GM13977 (cell line): ENCODE data around the gene DCAF7.

Experiments used
- DNase-seq: peaks from one replicate; pipeline ENCODE4 v3.0.0; 2012; ENCODE audit warnings: low spot score
- in situ Hi-C: fragments of 300-500 bp; cut with MboI; formaldehyde crosslinking; loops from one replicate; pipeline ENCODE4 v1.12.0; 2022; ENCODE audit warnings: low sequenced_read_pairs, low pct_unique_long_range_greater_than_20kb, mixed read lengths, inconsistent platforms; ENCODE audit not compliant: unreplicated experiment
- TF ChIP-seq, protein P1 (sequence below): IDR thresholded peaks from 2 replicates; pipeline ENCODE4 v1.5.1; 2012; ENCODE audit warnings: mild to moderate bottlenecking, control low read depth; ENCODE audit not compliant: insufficient read depth; ENCODE audit errors: extremely low read depth, missing control alignments

The DCAF7 gene

DNA sequence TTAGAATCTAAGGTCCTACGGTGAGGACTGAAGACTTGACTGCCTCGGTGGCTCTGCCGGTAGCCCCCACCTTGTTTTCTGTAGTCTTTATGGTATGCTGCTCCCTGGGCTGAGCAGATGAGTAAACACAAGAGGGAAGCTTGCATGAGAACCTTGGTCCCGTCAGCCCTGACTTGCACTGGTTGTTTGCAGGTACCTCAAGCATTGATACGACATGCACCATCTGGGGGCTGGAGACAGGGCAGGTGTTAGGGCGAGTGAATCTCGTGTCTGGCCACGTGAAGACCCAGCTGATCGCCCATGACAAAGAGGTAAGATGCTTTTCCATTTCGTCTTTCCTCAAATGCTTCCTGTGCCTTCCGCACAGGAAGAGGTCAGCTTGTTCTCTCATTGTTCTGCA, 29.4 kb downstream of the DCAF7 start:
- in situ Hi-C loops = no loop called here
- TF ChIP-seq, protein P1, sequence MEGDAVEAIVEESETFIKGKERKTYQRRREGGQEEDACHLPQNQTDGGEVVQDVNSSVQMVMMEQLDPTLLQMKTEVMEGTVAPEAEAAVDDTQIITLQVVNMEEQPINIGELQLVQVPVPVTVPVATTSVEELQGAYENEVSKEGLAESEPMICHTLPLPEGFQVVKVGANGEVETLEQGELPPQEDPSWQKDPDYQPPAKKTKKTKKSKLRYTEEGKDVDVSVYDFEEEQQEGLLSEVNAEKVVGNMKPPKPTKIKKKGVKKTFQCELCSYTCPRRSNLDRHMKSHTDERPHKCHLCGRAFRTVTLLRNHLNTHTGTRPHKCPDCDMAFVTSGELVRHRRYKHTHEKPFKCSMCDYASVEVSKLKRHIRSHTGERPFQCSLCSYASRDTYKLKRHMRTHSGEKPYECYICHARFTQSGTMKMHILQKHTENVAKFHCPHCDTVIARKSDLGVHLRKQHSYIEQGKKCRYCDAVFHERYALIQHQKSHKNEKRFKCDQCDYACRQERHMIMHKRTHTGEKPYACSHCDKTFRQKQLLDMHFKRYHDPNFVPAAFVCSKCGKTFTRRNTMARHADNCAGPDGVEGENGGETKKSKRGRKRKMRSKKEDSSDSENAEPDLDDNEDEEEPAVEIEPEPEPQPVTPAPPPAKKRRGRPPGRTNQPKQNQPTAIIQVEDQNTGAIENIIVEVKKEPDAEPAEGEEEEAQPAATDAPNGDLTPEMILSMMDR = no peak
- no peak for DNase-seq

DNA sequence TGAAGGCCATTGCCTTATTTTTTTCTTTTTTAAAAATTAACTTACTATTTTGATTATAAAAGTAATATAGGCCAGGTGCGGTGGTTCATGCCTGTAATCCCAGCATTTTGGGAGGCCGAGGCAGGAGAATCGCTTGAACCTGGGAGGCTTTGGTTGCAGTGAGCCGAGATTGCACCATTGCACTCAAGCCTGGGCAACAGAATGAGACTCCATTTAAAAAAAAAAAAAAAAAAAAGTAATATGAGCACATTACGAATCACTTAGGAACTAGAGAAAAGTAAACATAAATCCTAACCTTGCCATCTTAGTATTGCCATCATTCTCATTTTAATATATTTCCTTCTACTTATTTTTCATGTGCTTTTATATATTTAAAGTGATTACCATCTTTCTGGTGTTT, 37.5 kb downstream of the DCAF7 start:
- in situ Hi-C loops = no loop called here
- TF ChIP-seq, protein P1 = no peak
- no peak for DNase-seq

DNA sequence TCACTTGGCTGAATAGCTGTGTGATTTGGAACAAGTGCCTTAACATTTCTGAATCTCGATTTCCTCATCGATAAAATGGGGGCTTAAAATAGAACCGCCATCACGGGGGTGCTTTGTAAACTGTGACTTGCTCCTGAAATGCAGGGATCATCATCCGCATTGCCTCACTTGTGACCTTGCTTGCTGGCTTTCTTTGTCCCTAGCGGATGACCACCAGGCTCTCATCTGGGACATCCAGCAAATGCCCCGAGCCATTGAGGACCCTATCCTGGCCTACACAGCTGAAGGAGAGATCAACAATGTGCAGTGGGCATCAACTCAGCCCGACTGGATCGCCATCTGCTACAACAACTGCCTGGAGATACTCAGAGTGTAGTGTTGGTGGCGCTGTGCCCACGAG, 38.5 kb downstream of the DCAF7 start:
- in situ Hi-C loops = no loop called here
- TF ChIP-seq, protein P1 = no peak
- no peak for DNase-seq

DNA sequence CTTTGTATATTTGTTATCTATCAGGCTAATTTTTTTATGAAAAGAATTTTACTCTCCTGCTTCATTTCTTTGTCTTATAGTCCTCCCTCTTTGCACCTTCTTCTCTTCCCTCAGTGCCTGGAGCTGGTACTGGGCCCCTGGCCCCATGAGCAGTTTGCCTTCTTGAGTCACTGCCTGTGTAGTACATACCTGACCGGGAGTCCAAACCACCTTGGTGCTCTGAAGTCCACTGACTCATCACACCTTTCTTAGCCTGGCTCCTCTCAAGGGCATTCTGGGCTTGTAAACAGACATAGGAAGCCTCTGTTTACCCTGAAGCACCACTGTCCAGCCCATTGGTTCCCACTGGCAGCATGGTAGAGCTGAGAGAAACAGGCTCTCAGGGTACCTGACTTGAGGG, 39.4 kb downstream of the DCAF7 start:
- in situ Hi-C loops = no loop called here
- DNase-seq = no peak
- TF ChIP-seq, protein P1 = no peak

DNA sequence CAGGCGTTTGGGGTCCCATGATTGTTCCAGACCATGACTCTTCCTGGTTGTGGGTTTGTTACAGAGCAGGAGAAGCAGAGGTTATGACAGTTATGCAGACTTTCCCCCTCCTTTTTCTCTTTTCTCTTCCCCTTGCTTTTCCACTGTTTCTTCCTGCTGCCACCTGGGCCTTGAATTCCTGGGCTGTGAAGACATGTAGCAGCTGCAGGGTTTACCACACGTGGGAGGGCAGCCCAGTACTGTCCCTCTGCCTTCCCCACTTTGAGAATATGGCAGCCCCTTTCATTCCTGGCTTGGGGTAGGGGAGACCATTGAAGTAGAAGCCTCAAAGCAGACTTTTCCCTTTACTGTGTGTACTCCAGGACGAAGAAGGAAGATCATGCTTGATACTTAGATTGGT, 42.5 kb downstream of the DCAF7 start:
- TF ChIP-seq, protein P1 = no peak
- no peak for DNase-seq
- in situ Hi-C loops = no loop called here

DNA sequence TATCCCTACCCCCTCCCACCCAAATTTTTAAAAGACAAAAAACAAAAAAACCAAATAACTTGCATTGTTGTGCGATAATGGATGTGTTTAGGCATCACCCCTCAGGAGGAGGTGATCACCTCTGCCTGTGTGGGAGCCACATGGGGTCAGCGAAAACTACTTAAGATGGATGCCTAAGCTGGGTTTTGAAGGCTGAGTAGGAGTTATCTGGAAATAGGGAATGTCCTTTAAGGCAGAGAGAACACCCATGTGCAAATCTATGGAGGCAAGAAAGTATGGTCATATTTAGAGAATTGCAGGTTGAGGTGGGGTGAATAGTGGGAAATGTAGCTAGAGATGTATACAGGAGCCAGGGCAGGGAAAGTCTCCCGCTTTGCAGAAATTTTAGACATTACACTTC, 44.9 kb downstream of the DCAF7 start:
- TF ChIP-seq, protein P1 = no peak
- in situ Hi-C loops = no loop called here
- DNase-seq = no peak
